ENCODE results near the gene ACAD10. TPM values are rescaled to one million over a fixed set of nuclear protein-coding genes. Genes with fewer than 3 reads are reported as not detected.

ACAD10 gene
- total RNA-seq, result 33.7 TPM
- polyA plus RNA-seq (ENCODE audit: insufficient read depth, low read depth, low replicate concordance), result 47.0 TPM
- long read RNA-seq, donor 1, partial matches to known transcripts, result 0 of 3 reads
- long read RNA-seq, donor 1, other reads (novel, unspliced or antisense), result 0 of 3 reads
- long read RNA-seq, donor 2, partial matches to known transcripts, result 0 of 3 reads
- long read RNA-seq, donor 2, other reads (novel, unspliced or antisense), result 0 of 3 reads
- long read RNA-seq, donor 3, partial matches to known transcripts, result 0 of 6 reads
- long read RNA-seq, donor 3, other reads (novel, unspliced or antisense), result 0 of 6 reads
- long read RNA-seq, donor 4, partial matches to known transcripts, result 0 of 4 reads
- long read RNA-seq, donor 4, other reads (novel, unspliced or antisense), result 0 of 4 reads
- long read RNA-seq, donor 5, result 0 reads
- long read RNA-seq, donor 6, partial matches to known transcripts, result 0 of 1 reads
- long read RNA-seq, donor 6, other reads (novel, unspliced or antisense), result 0 of 1 reads
- long read RNA-seq, donor 7, transcript ACAD10-201 (21 exons, 3,959 nt), result major isoform, 7 of 21 reads
- long read RNA-seq, donor 7, partial matches to known transcripts, result 6 of 21 reads
- long read RNA-seq, donor 7, other reads (novel, unspliced or antisense), result 5 of 21 reads
- long read RNA-seq, donor 8, partial matches to known transcripts, result 0 of 4 reads
- long read RNA-seq, donor 8, other reads (novel, unspliced or antisense), result 0 of 4 reads
- long read RNA-seq, donor 9, partial matches to known transcripts, result 0 of 1 reads
- long read RNA-seq, donor 9, other reads (novel, unspliced or antisense), result 0 of 1 reads
- long read RNA-seq, donor 10, partial matches to known transcripts, result 0 of 4 reads
- long read RNA-seq, donor 10, other reads (novel, unspliced or antisense), result 0 of 4 reads

- FAIRE-seq (no peak), DNase-seq (peak; percentile 95 to 98 (median 97))
- Histone ChIP-seq H3K9me3 (ENCODE audit: control insufficient read depth in 2 of 3, insufficient read depth in 1 of 3, low read length in 3 of 3) (no peaks in the 10 kb centered on the region), H3K27me3 (ENCODE audit: control insufficient read depth, insufficient read depth, low read length) (no peaks in the 10 kb centered on the region), H3K36me3 (ENCODE audit: control insufficient read depth in 2 of 3, insufficient read depth in 3 of 3, low read length in 3 of 3) (peaks cover 2 to 8% (median 8%) of the 10 kb centered on the region in 3 donors), H3K9ac (ENCODE audit: low read length in 3 of 3) (peak within 1 kb of the TSS; percentile 91 to 99 (median 97)), H3K4me1 (ENCODE audit: control insufficient read depth in 2 of 3, insufficient read depth in 2 of 3, low read depth in 1 of 3, low read length in 3 of 3) (peaks cover 0 to 18% (median 13%) of the 10 kb centered on the region in 3 donors), H3K27ac (ENCODE audit: low read depth in 2 of 2, low read length in 2 of 2) (peak within 1 kb of the TSS; percentile 74 to 84), H3K4me3 (ENCODE audit: low read length in 3 of 3) (peak within 1 kb of the TSS; percentile 99 to 100 (median 100))
- intact Hi-C loops (cut with DNase I), result no loop called here
- no peak for TF ChIP-seq CTCF (IDR thresholded peaks at IDR 0.05; ENCODE audit: borderline replicate concordance, extremely low read depth, insufficient read depth)
Observed at GRCh38 chr12:111685811-111686573, at the start of gene ACAD10, which contains the start of gene BRAP. TSS of gene ACAD10 (plus strand) at chr12:111686053. CDS start at chr12:111692710, 6,657 bp downstream. TSS of gene BRAP (minus strand) at chr12:111685956. CDS start at chr12:111685792, 164 bp downstream.

GRCh38 chr12:111636209-111636945 lies 49.5 kb upstream of the ACAD10 start:
- no peak for TF ChIP-seq CTCF (IDR thresholded peaks at IDR 0.05; ENCODE audit: borderline replicate concordance, extremely low read depth, insufficient read depth)
- no peak overlapping the region for H3K4me3 ChIP-seq (ENCODE audit: low read length in 3 of 3)
- H3K36me3 ChIP-seq (ENCODE audit: control insufficient read depth in 2 of 3, insufficient read depth in 3 of 3, low read length in 3 of 3), result no peaks in the 10 kb centered on the region
- FAIRE-seq (no peak), DNase-seq (peak; percentile 66 to 89 (median 79))
- H3K27me3 ChIP-seq (ENCODE audit: control insufficient read depth, insufficient read depth, low read length), result no peaks in the 10 kb centered on the region
- H3K9ac ChIP-seq (ENCODE audit: low read length in 3 of 3), result peak overlapping the region in 1 of 3 donors; percentile 13
- peaks cover 3 to 11% (median 4%) of the 10 kb centered on the region in 3 donors for H3K4me1 ChIP-seq (ENCODE audit: control insufficient read depth in 2 of 3, insufficient read depth in 2 of 3, low read depth in 1 of 3, low read length in 3 of 3)
- H3K9me3 ChIP-seq (ENCODE audit: control insufficient read depth in 2 of 3, insufficient read depth in 1 of 3, low read length in 3 of 3), result no peaks in the 10 kb centered on the region
- intact Hi-C loops (cut with DNase I), result no loop called here
- H3K27ac ChIP-seq (ENCODE audit: low read depth in 2 of 2, low read length in 2 of 2), result peak overlapping the region in 1 of 2 donors; percentile 53

GRCh38 chr12:111638556-111638955 lies 47.3 kb upstream of the ACAD10 start:
- FAIRE-seq (no peak), DNase-seq (no peak)
- no peak overlapping the region for H3K9ac ChIP-seq (ENCODE audit: low read length in 3 of 3)
- no peak overlapping the region for H3K4me3 ChIP-seq (ENCODE audit: low read length in 3 of 3)
- no peak overlapping the region for H3K27ac ChIP-seq (ENCODE audit: low read depth in 2 of 2, low read length in 2 of 2)
- H3K9me3 ChIP-seq (ENCODE audit: control insufficient read depth in 2 of 3, insufficient read depth in 1 of 3, low read length in 3 of 3), result no peaks in the 10 kb centered on the region
- no peak for TF ChIP-seq CTCF (IDR thresholded peaks at IDR 0.05; ENCODE audit: borderline replicate concordance, extremely low read depth, insufficient read depth)
- H3K4me1 ChIP-seq (ENCODE audit: control insufficient read depth in 2 of 3, insufficient read depth in 2 of 3, low read depth in 1 of 3, low read length in 3 of 3), result peaks cover 3 to 11% (median 4%) of the 10 kb centered on the region in 3 donors
- H3K36me3 ChIP-seq (ENCODE audit: control insufficient read depth in 2 of 3, insufficient read depth in 3 of 3, low read length in 3 of 3), result peaks cover 0 to 5% (median 0%) of the 10 kb centered on the region in 3 donors
- intact Hi-C loops (cut with DNase I), result no loop called here
- H3K27me3 ChIP-seq (ENCODE audit: control insufficient read depth, insufficient read depth, low read length), result no peaks in the 10 kb centered on the region
